HEK293 (cell line): ENCODE results near the gene FLACC1.

ENCODE experiments used
- CTCF ChIP-seq: fragments of 450-650 bp; formaldehyde crosslinking; IDR thresholded peaks from 2 replicates; pipeline ENCODE4 v1.5.1; 2016; ENCODE audit warnings: missing biosample characterization, missing genetic modification characterization
- IKZF3 ChIP-seq: fragments of 450-650 bp; IDR thresholded peaks from 2 replicates; pipeline ENCODE4 v1.5.0; 2018; ENCODE audit warnings: missing biosample characterization, mild to moderate bottlenecking, missing genetic modification characterization, moderate library complexity
- REST ChIP-seq: fragments of 450-650 bp; formaldehyde crosslinking; IDR thresholded peaks from 2 replicates; pipeline ENCODE4 v1.5.1; 2016; ENCODE audit warnings: missing biosample characterization, missing genetic modification characterization
- ZBTB7A ChIP-seq: fragments of 450-650 bp; formaldehyde crosslinking; IDR thresholded peaks from 2 replicates; pipeline ENCODE4 v1.5.1; 2016; ENCODE audit warnings: low read depth, missing biosample characterization, missing genetic modification characterization
- ZNF24 ChIP-seq: fragments of 450-650 bp; formaldehyde crosslinking; IDR thresholded peaks from 2 replicates; pipeline ENCODE4 v1.5.1; 2016; ENCODE audit warnings: missing biosample characterization, missing genetic modification characterization
- ZNF248 ChIP-seq: fragments of 450-650 bp; formaldehyde crosslinking; IDR thresholded peaks from 2 replicates; pipeline ENCODE4 v1.5.1; 2017; ENCODE audit warnings: missing biosample characterization, missing genetic modification characterization
- ZSCAN4 ChIP-seq: fragments of 450-650 bp; formaldehyde crosslinking; IDR thresholded peaks from 2 replicates; pipeline ENCODE4 v1.5.1; 2017; ENCODE audit warnings: missing biosample characterization, missing genetic modification characterization

GRCh38 chr2:201366146-201366545, 9.0 kb upstream of the FLACC1 start:
- no peak for TF ChIP-seq CTCF (tag by site-specific recombination)
- no peak for TF ChIP-seq REST (tag by site-specific recombination)
- no peak for TF ChIP-seq IKZF3 (tag by site-specific recombination)
- TF ChIP-seq ZNF248 (tag by site-specific recombination) = no peak
- TF ChIP-seq ZNF24 (tag by site-specific recombination) = no peak
- TF ChIP-seq ZSCAN4 (tag by site-specific recombination) = no peak
- no peak for TF ChIP-seq ZBTB7A (tag by site-specific recombination)
